GM12891 (cell line): ENCODE results near the gene NFE2.

Experiments
- POLR2A ChIP-seq: IDR thresholded peaks from 2 replicates; pipeline ENCODE4 v1.6.1; 2011; ENCODE audit warnings: low read depth, low read length, control low read depth
- POLR2AphosphoS5 ChIP-seq: IDR thresholded peaks from 2 replicates; pipeline ENCODE4 v1.6.1; 2011; ENCODE audit warnings: low read depth, low read length, control low read depth

DNA sequence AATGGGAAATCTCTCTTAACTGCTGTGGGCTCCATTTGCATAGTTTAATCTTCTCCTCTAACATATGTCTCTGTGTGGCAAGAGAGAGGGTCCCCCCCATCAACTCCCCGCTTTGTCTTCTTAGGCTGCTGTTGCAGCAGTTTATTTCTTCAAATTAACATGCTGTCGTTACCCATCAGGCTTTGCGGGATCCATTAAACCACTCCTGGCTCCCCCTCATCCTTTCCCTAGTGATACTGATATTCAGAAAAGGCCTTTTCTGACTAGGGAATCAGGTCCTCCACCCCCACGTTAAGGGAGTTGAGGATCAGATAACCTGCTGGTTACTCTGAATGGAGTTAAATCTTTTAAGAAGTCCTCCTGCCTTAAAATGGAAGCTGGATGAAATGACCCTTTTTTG, 48.2 kb upstream of the NFE2 start:
- TF ChIP-seq POLR2A (no peak), POLR2AphosphoS5 (no peak)
